ENCODE measurements around the gene SYS1. TPM values are rescaled to one million over a fixed set of nuclear protein-coding genes. Genes with fewer than 3 reads are reported as not detected.

Gene SYS1
- polyA plus RNA-seq, 1 of the 3 experiments (the other 2 are of a cell fraction): 26.5 TPM

DNA sequence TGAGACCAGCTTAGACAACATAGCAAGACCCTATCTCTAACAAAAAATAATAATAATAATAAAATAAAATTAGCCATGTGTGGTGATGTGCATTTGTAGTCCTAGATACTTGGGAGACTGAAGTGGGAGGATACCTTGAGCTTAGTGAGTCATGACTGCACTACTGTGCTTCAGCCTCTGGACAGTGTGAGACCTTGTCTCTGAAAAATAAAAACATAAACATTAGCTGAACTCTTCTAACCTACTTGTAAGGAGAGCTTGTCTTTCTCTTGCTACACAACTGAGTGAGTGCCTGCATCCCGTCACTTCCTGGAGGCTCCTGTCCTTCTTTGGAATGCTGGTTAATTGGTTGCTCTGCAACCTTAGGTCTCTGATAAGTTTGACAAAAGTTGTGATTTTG, 40.0 kb downstream of the SYS1 start:
- no peaks in the 10 kb centered on the region for H3K27me3 ChIP-seq (ENCODE audit: insufficient read depth)
- no peak overlapping the region for H3K27ac ChIP-seq (ENCODE audit: low read depth in 2 of 2, low read length in 1 of 2)
- H3K4me3 ChIP-seq (ENCODE audit: low read depth in 2 of 2, low read length in 1 of 2): no peak overlapping the region
- H2AFZ ChIP-seq (ENCODE audit: low read depth): no peak overlapping the region
- H3K4me1 ChIP-seq (ENCODE audit: control insufficient read depth in 1 of 2, insufficient read depth in 2 of 2, low read depth in 1 of 2, low read length in 1 of 2): peaks cover 0 to 8% of the 10 kb centered on the region in 2 experiments; a peak in 1 of 4 replicates
- TF ChIP-seq GATA2 (CRISPR knock-in tag; IDR thresholded peaks at IDR 0.05): no peak
- TF ChIP-seq POLR2AphosphoS5 (IDR thresholded peaks at IDR 0.05; ENCODE audit: low read depth, low read length): no peak
- TF ChIP-seq ELF1 (IDR thresholded peaks at IDR 0.05): no peak
- TF ChIP-seq, protein P1, sequence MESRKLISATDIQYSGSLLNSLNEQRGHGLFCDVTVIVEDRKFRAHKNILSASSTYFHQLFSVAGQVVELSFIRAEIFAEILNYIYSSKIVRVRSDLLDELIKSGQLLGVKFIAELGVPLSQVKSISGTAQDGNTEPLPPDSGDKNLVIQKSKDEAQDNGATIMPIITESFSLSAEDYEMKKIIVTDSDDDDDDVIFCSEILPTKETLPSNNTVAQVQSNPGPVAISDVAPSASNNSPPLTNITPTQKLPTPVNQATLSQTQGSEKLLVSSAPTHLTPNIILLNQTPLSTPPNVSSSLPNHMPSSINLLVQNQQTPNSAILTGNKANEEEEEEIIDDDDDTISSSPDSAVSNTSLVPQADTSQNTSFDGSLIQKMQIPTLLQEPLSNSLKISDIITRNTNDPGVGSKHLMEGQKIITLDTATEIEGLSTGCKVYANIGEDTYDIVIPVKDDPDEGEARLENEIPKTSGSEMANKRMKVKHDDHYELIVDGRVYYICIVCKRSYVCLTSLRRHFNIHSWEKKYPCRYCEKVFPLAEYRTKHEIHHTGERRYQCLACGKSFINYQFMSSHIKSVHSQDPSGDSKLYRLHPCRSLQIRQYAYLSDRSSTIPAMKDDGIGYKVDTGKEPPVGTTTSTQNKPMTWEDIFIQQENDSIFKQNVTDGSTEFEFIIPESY (IDR thresholded peaks at IDR 0.05; ENCODE audit: borderline replicate concordance, low read depth): no peak
- no peak for TF ChIP-seq NFIC (IDR thresholded peaks at IDR 0.05; ENCODE audit: borderline replicate concordance)
- TF ChIP-seq, protein P2, sequence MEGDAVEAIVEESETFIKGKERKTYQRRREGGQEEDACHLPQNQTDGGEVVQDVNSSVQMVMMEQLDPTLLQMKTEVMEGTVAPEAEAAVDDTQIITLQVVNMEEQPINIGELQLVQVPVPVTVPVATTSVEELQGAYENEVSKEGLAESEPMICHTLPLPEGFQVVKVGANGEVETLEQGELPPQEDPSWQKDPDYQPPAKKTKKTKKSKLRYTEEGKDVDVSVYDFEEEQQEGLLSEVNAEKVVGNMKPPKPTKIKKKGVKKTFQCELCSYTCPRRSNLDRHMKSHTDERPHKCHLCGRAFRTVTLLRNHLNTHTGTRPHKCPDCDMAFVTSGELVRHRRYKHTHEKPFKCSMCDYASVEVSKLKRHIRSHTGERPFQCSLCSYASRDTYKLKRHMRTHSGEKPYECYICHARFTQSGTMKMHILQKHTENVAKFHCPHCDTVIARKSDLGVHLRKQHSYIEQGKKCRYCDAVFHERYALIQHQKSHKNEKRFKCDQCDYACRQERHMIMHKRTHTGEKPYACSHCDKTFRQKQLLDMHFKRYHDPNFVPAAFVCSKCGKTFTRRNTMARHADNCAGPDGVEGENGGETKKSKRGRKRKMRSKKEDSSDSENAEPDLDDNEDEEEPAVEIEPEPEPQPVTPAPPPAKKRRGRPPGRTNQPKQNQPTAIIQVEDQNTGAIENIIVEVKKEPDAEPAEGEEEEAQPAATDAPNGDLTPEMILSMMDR (IDR thresholded peaks at IDR 0.05): no peak
- TF ChIP-seq FOSL2 (IDR thresholded peaks at IDR 0.05; ENCODE audit: borderline replicate concordance, low read depth): no peak
- H4K20me1 ChIP-seq (ENCODE audit: insufficient read depth): no peaks in the 10 kb centered on the region
- no peak for DNase-seq
- H3K9me2 ChIP-seq: no peaks in the 10 kb centered on the region
- ChIA-PET POLR2A (no interaction called here), CTCF (interaction anchor here (0.9 to 3.5 kb wide), 5 partner anchors 10 to 368 kb away, joined by 3 to 11 read pairs (median 4); partner anchors contain the start of gene SYS1)
- H3K4me2 ChIP-seq: no peak overlapping the region
- no peak overlapping the region for H3K9ac ChIP-seq
- H3K9me3 ChIP-seq: 0 out of 2 replicates have a peak, but pooled peaks cover 5% of the 10 kb centered on the region
- H3K36me3 ChIP-seq (replicated peaks in 1 of 2; ENCODE audit: control insufficient read depth in 1 of 2, insufficient read depth in 2 of 2, low read length in 1 of 2): peaks cover 0 to 8% of the 10 kb centered on the region in 2 experiments
- H3K79me2 ChIP-seq (ENCODE audit: insufficient read depth): no peaks in the 10 kb centered on the region
- 94% methylated on average over 1 of the region's 1 CpG for WGBS (ENCODE audit: low lambda C conversion rate)
- no peaks in the 10 kb centered on the region for H3F3A ChIP-seq (replicated peaks; ENCODE audit: insufficient read depth)

DNA sequence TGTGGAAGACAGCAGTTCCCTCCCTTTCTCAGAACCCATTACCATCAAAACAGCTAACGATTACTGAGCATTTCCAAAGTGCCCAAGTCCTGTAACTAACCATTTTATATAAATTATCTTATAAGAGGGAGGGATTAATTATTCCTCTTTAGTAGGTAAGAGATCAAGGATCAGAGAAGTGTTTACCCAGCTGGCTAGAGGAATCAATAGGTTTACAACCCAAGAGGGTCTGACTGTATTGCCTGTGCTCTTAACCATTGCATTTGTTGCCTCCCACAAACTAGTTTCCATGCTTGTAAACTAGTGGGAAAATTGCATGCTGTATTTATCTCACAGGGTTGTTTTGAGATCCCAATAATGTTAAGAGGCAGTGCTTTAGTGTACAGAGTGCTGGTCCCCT, 41.5 kb downstream of the SYS1 start:
- H3F3A ChIP-seq (replicated peaks; ENCODE audit: insufficient read depth): no peaks in the 10 kb centered on the region
- no peak for DNase-seq
- no peak overlapping the region for H3K9ac ChIP-seq
- no peaks in the 10 kb centered on the region for H4K20me1 ChIP-seq (ENCODE audit: insufficient read depth)
- H2AFZ ChIP-seq (ENCODE audit: low read depth): no peak overlapping the region
- WGBS (ENCODE audit: low lambda C conversion rate): 88% methylated on average over 1 of the region's 1 CpG
- H3K27ac ChIP-seq (ENCODE audit: low read depth in 2 of 2, low read length in 1 of 2): no peak overlapping the region
- H3K9me3 ChIP-seq: 0 out of 2 replicates have a peak, but pooled peaks cover 5% of the 10 kb centered on the region
- H3K79me2 ChIP-seq (ENCODE audit: insufficient read depth): no peaks in the 10 kb centered on the region
- no peak overlapping the region for H3K4me3 ChIP-seq (ENCODE audit: low read depth in 2 of 2, low read length in 1 of 2)
- H3K4me1 ChIP-seq (ENCODE audit: control insufficient read depth in 1 of 2, insufficient read depth in 2 of 2, low read depth in 1 of 2, low read length in 1 of 2): peaks cover 0 to 8% of the 10 kb centered on the region in 2 experiments; a peak in 1 of 4 replicates
- ChIA-PET CTCF (interaction anchor here (0.9 to 4.6 kb wide), 5 partner anchors 11 to 42 kb away, joined by 3 to 40 read pairs (median 11); partner anchors contain the start of gene SYS1), POLR2A (no interaction called here)
- H3K4me2 ChIP-seq: no peak overlapping the region
- H3K27me3 ChIP-seq (ENCODE audit: insufficient read depth): no peaks in the 10 kb centered on the region
- peaks cover 3 to 8% of the 10 kb centered on the region in 2 experiments for H3K36me3 ChIP-seq (replicated peaks in 1 of 2; ENCODE audit: control insufficient read depth in 1 of 2, insufficient read depth in 2 of 2, low read length in 1 of 2)
- no peaks in the 10 kb centered on the region for H3K9me2 ChIP-seq
- TF ChIP-seq RXRA (IDR thresholded peaks at IDR 0.05; ENCODE audit: borderline replicate concordance, low read depth) (no peak), POLR2AphosphoS5 (IDR thresholded peaks at IDR 0.05; ENCODE audit: low read depth, low read length) (no peak), RFX5 (IDR thresholded peaks at IDR 0.05; ENCODE audit: low read length) (no peak), FOXJ3 (CRISPR knock-in tag; IDR thresholded peaks at IDR 0.05) (no peak), CHD2 (IDR thresholded peaks at IDR 0.05; ENCODE audit: low read length, partially characterized antibody) (no peak), NRF1 (IDR thresholded peaks at IDR 0.05; ENCODE audit: low read depth, low read length) (no peak), TEAD4 (IDR thresholded peaks at IDR 0.05; ENCODE audit: borderline replicate concordance, insufficient read depth) (no peak), ELF1 (IDR thresholded peaks at IDR 0.05) (no peak), MXI1 (IDR thresholded peaks at IDR 0.05; ENCODE audit: low read depth, low read length) (no peak), EZH2phosphoT487 (IDR thresholded peaks at IDR 0.05; ENCODE audit: borderline replicate concordance, low read depth) (no peak), GATA2 (CRISPR knock-in tag; IDR thresholded peaks at IDR 0.05) (no peak), RCOR1 (IDR thresholded peaks at IDR 0.05; ENCODE audit: low read length) (no peak)
- TF ChIP-seq, protein P3, sequence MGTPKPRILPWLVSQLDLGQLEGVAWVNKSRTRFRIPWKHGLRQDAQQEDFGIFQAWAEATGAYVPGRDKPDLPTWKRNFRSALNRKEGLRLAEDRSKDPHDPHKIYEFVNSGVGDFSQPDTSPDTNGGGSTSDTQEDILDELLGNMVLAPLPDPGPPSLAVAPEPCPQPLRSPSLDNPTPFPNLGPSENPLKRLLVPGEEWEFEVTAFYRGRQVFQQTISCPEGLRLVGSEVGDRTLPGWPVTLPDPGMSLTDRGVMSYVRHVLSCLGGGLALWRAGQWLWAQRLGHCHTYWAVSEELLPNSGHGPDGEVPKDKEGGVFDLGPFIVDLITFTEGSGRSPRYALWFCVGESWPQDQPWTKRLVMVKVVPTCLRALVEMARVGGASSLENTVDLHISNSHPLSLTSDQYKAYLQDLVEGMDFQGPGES (IDR thresholded peaks at IDR 0.05; ENCODE audit: low read depth, low read length): no peak
- TF ChIP-seq, protein P4, sequence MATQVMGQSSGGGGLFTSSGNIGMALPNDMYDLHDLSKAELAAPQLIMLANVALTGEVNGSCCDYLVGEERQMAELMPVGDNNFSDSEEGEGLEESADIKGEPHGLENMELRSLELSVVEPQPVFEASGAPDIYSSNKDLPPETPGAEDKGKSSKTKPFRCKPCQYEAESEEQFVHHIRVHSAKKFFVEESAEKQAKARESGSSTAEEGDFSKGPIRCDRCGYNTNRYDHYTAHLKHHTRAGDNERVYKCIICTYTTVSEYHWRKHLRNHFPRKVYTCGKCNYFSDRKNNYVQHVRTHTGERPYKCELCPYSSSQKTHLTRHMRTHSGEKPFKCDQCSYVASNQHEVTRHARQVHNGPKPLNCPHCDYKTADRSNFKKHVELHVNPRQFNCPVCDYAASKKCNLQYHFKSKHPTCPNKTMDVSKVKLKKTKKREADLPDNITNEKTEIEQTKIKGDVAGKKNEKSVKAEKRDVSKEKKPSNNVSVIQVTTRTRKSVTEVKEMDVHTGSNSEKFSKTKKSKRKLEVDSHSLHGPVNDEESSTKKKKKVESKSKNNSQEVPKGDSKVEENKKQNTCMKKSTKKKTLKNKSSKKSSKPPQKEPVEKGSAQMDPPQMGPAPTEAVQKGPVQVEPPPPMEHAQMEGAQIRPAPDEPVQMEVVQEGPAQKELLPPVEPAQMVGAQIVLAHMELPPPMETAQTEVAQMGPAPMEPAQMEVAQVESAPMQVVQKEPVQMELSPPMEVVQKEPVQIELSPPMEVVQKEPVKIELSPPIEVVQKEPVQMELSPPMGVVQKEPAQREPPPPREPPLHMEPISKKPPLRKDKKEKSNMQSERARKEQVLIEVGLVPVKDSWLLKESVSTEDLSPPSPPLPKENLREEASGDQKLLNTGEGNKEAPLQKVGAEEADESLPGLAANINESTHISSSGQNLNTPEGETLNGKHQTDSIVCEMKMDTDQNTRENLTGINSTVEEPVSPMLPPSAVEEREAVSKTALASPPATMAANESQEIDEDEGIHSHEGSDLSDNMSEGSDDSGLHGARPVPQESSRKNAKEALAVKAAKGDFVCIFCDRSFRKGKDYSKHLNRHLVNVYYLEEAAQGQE (IDR thresholded peaks at IDR 0.05; ENCODE audit: low read depth, low read length): no peak
- TF ChIP-seq, protein P5, sequence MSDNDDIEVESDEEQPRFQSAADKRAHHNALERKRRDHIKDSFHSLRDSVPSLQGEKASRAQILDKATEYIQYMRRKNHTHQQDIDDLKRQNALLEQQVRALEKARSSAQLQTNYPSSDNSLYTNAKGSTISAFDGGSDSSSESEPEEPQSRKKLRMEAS (IDR thresholded peaks at IDR 0.05; ENCODE audit: low read depth): no peak
